NCI-H510A (cell line): ENCODE measurements around the gene SEPTIN14.
"Not testable (repeated sequence)": the region's sequence is repeated elsewhere in the genome, so short reads cannot be mapped to it uniquely, and the experiment has no call there.

Source experiments
- DNase-seq: peaks from one replicate; lab custom pipeline; 2025; lab: John Stamatoyannopoulos, UW

The SEPTIN14 gene

GRCh38 chr7:55784151-55784550 is 78.4 kb downstream of the SEPTIN14 start:
- no peak for DNase-seq

GRCh38 chr7:55778631-55779030 is 83.9 kb downstream of the SEPTIN14 start:
- no peak for DNase-seq

- DNase-seq: no peak
Observed at GRCh38 chr7:55776196-55776595, 86.4 kb downstream of the SEPTIN14 start.

GRCh38 chr7:55775051-55775420 is 87.5 kb downstream of the SEPTIN14 start:
- peak; percentile 50 for DNase-seq

GRCh38 chr7:55774327-55775050 is 88.1 kb downstream of the SEPTIN14 start:
- peak; percentile 74 for DNase-seq

GRCh38 chr7:55770778-55771177 is 91.8 kb downstream of the SEPTIN14 start:
- DNase-seq: no peak

GRCh38 chr7:55753274-55753862 is 109.2 kb downstream of the SEPTIN14 start:
- DNase-seq: not testable (repeated sequence)

- DNase-seq: not testable (repeated sequence)
Observed at GRCh38 chr7:55744706-55745105, 117.8 kb downstream of the SEPTIN14 start.
